Left lung (tissue), 10 donors: ENCODE measurements around the gene ACSBG1. TPM values are rescaled to one million over a fixed set of nuclear protein-coding genes. Genes with fewer than 3 reads are reported as not detected.

Source experiments
- ATAC-seq: fragments of 200-7000 bp; cut with Tn5 transposase; one replicate; pipeline ENCODE4 v1.9.1; 2020; ENCODE audit warnings: moderate library complexity
- DNase-seq, 4 donors: peaks; one replicate each; pipeline ENCODE4 v3.0.0-alpha.2; 2013 to 2020
- H3K27ac ChIP-seq, 2 donors: fragments of 200-600 bp; sonication (generic) in 1 of 2; one replicate each; pipeline versions ENCODE4 v1.5.0 to v1.8.0; 2020 to 2021
- H3K27me3 ChIP-seq, 2 donors: fragments of 200-600 bp; sonication (generic) in 1 of 2; one replicate each; pipeline versions ENCODE4 v1.5.0 to v1.8.0; 2020 to 2021
- H3K36me3 ChIP-seq, 2 donors: fragments of 200-600 bp; sonication (generic) in 1 of 2; one replicate each; pipeline versions ENCODE4 v1.5.0 to v1.8.0; 2020 to 2021
- H3K4me1 ChIP-seq, 2 donors: fragments of 200-600 bp; one replicate each; pipeline ENCODE4 v1.8.0; 2021
- H3K4me3 ChIP-seq, 2 donors: fragments of 200-600 bp; sonication (generic) in 1 of 2; one replicate each; pipeline versions ENCODE4 v1.5.0 to v1.8.0; 2020 to 2021; ENCODE audit warnings: mild to moderate bottlenecking in 1 of 2
- H3K9me3 ChIP-seq, 2 donors: fragments of 200-600 bp; sonication (generic) in 1 of 2; one replicate each; pipeline versions ENCODE4 v1.5.0 to v1.8.0; 2020 to 2021
- intact Hi-C, 2 donors: fragments of 100-400 bp; cut with DNase I; formaldehyde crosslinking; loops; one replicate each; pipeline versions ENCODE4 v1.11.2 to v1.14.2; 2022
- polyA plus RNA-seq, 6 donors: library from polyadenylated mRNA; unstranded; fragments of 120-200 nt; gene quantifications; one replicate each; pipeline ENCODE4 v1.2.1, GENCODE V29; 2013; ENCODE audit not compliant: insufficient read length in 6 of 6
- total RNA-seq, 2 donors: library from RNA; stranded (reverse); fragmentation: NEBNext Ultra II Directional; extraction: Animal tissue kit (Norgen Biotek cat#: 25700); gene quantifications; one replicate each; pipeline ENCODE4 v1.2.1, GENCODE V29; 2021
- TF ChIP-seq, protein P1 (sequence below), 2 donors: fragments of 200-600 bp; sonication (generic) in 1 of 2; IDR thresholded peaks; one replicate each; pipeline versions ENCODE4 v1.5.0 to v1.8.0; 2021; ENCODE audit warnings: antibody characterized with exemption in 2 of 2
- donor health status: DM: no; HTN: yes; CAD: no.
- donor health status: DM: no; HTN: no; CAD: no.

ACSBG1 gene
- total and polyA plus RNA-seq, 8 donors: 0.42 to 1.9 (median 0.79) TPM; not detected in 1

DNA sequence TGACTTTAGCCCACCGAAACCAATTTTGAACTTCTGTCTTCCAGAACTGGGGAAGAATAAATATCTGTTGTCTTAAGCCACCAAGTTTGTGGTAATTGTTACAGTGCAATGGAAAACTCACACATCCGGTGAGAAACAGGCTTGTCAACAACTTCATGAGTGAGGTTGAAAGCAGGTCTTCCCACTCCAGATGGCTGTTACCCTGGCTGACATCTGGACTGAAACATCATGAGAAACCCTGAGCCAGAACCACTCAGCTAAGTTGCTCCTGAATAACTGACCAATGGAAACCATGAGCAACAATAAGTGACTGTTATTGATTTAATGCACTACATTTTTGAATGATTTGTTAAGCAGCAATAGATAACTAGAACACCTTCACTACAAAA, 10.3 kb downstream of the ACSBG1 start:
- no peak overlapping the region for H3K4me3 ChIP-seq
- ATAC-seq (no peak), DNase-seq (no peak)
- H3K27me3 ChIP-seq: no peaks in the 10 kb centered on the region
- H3K27ac ChIP-seq: no peak overlapping the region
- H3K4me1 ChIP-seq: no peaks in the 10 kb centered on the region
- H3K9me3 ChIP-seq: peaks cover 0 to 6% of the 10 kb centered on the region in 2 donors
- no peaks in the 10 kb centered on the region for H3K36me3 ChIP-seq
- intact Hi-C loops: no loop called here
- TF ChIP-seq, protein P1, sequence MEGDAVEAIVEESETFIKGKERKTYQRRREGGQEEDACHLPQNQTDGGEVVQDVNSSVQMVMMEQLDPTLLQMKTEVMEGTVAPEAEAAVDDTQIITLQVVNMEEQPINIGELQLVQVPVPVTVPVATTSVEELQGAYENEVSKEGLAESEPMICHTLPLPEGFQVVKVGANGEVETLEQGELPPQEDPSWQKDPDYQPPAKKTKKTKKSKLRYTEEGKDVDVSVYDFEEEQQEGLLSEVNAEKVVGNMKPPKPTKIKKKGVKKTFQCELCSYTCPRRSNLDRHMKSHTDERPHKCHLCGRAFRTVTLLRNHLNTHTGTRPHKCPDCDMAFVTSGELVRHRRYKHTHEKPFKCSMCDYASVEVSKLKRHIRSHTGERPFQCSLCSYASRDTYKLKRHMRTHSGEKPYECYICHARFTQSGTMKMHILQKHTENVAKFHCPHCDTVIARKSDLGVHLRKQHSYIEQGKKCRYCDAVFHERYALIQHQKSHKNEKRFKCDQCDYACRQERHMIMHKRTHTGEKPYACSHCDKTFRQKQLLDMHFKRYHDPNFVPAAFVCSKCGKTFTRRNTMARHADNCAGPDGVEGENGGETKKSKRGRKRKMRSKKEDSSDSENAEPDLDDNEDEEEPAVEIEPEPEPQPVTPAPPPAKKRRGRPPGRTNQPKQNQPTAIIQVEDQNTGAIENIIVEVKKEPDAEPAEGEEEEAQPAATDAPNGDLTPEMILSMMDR (IDR thresholded peaks at IDR 0.05): no peak

- Histone ChIP-seq H3K4me3 (no peak overlapping the region), H3K36me3 (no peaks in the 10 kb centered on the region), H3K9me3 (peaks cover 0 to 6% of the 10 kb centered on the region in 2 donors), H3K4me1 (no peaks in the 10 kb centered on the region), H3K27ac (no peak overlapping the region), H3K27me3 (no peaks in the 10 kb centered on the region)
- DNase-seq: peak in 1 of 4 donors; percentile 5
- intact Hi-C loops: no loop called here
- TF ChIP-seq, protein P1 (IDR thresholded peaks at IDR 0.05): no peak
- ATAC-seq: no peak
Observed at GRCh38 chr15:78223396-78224022, 10.9 kb downstream of the ACSBG1 start.

- no peak for ATAC-seq
- intact Hi-C loops: no loop called here
- TF ChIP-seq, protein P1 (IDR thresholded peaks at IDR 0.05): no peak
Observed at GRCh38 chr15:78222745-78223395, 11.5 kb downstream of the ACSBG1 start.

DNA sequence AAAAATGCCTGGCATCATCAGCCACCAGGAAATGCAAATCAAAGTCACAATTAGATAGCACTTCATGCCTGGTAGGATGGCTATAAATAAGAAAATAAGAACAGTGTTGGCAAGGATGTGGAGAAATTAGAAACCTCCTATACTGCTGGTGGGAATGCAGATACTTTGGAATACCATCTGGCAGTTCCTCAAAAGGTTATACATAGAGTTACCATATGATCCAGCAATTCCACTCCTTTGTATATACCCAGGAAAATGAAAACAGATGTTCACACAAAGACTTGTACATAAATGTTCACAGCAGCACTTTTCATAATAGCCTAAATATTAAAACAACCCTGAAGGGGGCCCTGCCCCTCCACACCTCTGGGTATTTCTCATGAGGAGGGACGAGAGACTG, 13.7 kb downstream of the ACSBG1 start:
- Histone ChIP-seq H3K9me3 (peaks cover 0 to 6% of the 10 kb centered on the region in 2 donors), H3K27ac (no peak overlapping the region), H3K27me3 (no peaks in the 10 kb centered on the region), H3K36me3 (no peaks in the 10 kb centered on the region), H3K4me3 (no peak overlapping the region), H3K4me1 (no peaks in the 10 kb centered on the region)
- TF ChIP-seq, protein P1 (IDR thresholded peaks at IDR 0.05): no peak
- DNase-seq (no peak), ATAC-seq (no peak)
- intact Hi-C loops: no loop called here

More at GRCh38 chr15:78222745-78223395, 11.5 kb downstream of the ACSBG1 start:
- Histone ChIP-seq H3K36me3 (no peaks in the 10 kb centered on the region), H3K27ac (no peak overlapping the region), H3K4me1 (no peaks in the 10 kb centered on the region), H3K4me3 (no peak overlapping the region), H3K9me3 (peaks cover 0 to 6% of the 10 kb centered on the region in 2 donors), H3K27me3 (no peaks in the 10 kb centered on the region)
- peak in 1 of 4 donors; percentile 14 for DNase-seq

- Histone ChIP-seq H3K4me3 (no peak overlapping the region), H3K4me1 (no peaks in the 10 kb centered on the region), H3K27me3 (peaks cover 0 to 3% of the 10 kb centered on the region in 2 donors), H3K36me3 (no peaks in the 10 kb centered on the region), H3K27ac (no peak overlapping the region), H3K9me3 (no peaks in the 10 kb centered on the region)
- intact Hi-C loops: no loop called here
- DNase-seq (peak in 1 of 4 donors; percentile 79), ATAC-seq (peak; percentile 93)
- TF ChIP-seq, protein P1 (IDR thresholded peaks at IDR 0.05): no peak
Observed at GRCh38 chr15:78216276-78217104, 17.9 kb downstream of the ACSBG1 start.
